GM12865 (cell line): ENCODE results near the gene ANKLE2.
"Not testable (repeated sequence)": the region's sequence is repeated elsewhere in the genome, so short reads cannot be mapped to it uniquely, and the experiment has no call there.

ENCODE experiments used
- DNase-seq: peaks from one replicate; pipeline ENCODE4 v3.0.0; 2010; ENCODE audit warnings: low read depth
- H3K4me3 ChIP-seq: 2 replicates; pipeline ENCODE4 v1.5.1; 2011; ENCODE audit warnings: mild to moderate bottlenecking, low read depth, low read length, control low read depth
- TF ChIP-seq, protein P1 (sequence below): IDR thresholded peaks from 2 replicates; pipeline ENCODE4 v1.5.1; 2011; ENCODE audit warnings: low read length, control low read depth, low read depth, inconsistent platforms; ENCODE audit not compliant: insufficient read depth; ENCODE audit errors: missing control alignments

ANKLE2 gene

DNA sequence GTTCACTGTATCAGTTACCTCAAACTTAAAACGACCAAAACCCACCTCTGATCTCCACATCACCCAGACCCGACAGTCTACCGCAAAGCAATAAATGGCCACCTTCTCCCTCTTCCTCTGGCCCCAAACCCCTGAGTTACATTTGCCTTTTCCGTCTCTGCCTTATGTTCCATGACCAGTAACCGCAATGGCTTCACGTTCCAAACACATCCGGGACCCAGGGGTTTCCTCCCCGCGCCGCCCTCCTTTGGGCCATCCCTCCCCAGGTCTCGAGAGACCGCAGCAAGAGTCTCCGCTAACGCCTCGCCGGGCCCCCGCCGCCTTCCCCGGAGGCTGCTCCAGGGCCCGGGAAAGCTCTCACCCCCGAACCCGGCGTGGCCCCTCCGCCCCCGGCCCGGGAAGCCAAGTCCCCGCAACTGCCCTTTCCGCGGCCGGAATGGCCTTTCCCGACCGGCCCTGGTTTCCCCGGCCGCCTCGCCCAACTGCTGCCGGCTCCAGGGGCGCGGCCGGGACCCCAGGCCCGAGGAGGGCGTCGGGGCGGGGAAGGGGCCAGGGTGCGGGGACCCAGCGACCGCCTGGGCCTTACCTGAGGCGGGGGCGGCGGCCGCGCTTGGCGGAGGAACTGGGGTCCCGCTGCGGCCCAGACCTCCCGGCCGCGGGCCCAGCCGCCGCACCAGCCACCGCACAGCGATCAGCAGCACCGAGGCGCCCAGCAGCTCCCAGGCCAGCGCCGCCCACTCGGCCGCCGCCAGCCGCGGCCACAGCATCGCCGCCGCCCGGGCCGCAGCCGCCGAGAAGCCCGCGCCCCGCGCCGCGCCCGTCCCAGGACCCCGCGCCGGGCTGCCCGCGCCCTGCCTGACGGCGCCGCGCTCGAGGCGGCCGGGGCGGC, at the start of gene ANKLE2:
TSS of gene ANKLE2 (minus strand) at position 801 of the 889 bp plus-strand sequence. CDS start at position 767, 34 bp downstream.
- TF ChIP-seq, protein P1, sequence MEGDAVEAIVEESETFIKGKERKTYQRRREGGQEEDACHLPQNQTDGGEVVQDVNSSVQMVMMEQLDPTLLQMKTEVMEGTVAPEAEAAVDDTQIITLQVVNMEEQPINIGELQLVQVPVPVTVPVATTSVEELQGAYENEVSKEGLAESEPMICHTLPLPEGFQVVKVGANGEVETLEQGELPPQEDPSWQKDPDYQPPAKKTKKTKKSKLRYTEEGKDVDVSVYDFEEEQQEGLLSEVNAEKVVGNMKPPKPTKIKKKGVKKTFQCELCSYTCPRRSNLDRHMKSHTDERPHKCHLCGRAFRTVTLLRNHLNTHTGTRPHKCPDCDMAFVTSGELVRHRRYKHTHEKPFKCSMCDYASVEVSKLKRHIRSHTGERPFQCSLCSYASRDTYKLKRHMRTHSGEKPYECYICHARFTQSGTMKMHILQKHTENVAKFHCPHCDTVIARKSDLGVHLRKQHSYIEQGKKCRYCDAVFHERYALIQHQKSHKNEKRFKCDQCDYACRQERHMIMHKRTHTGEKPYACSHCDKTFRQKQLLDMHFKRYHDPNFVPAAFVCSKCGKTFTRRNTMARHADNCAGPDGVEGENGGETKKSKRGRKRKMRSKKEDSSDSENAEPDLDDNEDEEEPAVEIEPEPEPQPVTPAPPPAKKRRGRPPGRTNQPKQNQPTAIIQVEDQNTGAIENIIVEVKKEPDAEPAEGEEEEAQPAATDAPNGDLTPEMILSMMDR = no peak
- DNase-seq = peak; percentile 71
- peak within 1 kb of the TSS; percentile 82 for H3K4me3 ChIP-seq

DNA sequence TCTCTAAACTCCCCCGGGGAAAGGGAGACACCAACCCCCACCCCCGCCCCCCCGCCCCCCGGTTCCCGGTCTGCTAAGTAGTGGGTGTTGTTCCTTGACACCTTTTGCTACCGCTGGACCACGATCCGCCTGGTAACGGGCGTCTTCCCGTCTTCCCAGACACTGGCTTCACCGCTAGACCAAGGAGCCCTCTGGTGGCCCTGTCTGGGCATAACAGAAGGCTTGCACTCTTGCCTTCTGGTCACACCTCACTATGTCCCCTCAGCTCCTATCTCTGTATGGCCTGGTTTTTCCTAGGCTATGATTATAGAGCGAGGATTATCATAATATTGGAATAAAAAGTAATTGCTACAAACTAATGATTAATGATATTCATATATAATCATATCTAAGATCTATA, 47.8 kb upstream of the ANKLE2 start:
- not testable (repeated sequence) for DNase-seq, H3K4me3 ChIP-seq
- TF ChIP-seq, protein P1 = peak; percentile 29

DNA sequence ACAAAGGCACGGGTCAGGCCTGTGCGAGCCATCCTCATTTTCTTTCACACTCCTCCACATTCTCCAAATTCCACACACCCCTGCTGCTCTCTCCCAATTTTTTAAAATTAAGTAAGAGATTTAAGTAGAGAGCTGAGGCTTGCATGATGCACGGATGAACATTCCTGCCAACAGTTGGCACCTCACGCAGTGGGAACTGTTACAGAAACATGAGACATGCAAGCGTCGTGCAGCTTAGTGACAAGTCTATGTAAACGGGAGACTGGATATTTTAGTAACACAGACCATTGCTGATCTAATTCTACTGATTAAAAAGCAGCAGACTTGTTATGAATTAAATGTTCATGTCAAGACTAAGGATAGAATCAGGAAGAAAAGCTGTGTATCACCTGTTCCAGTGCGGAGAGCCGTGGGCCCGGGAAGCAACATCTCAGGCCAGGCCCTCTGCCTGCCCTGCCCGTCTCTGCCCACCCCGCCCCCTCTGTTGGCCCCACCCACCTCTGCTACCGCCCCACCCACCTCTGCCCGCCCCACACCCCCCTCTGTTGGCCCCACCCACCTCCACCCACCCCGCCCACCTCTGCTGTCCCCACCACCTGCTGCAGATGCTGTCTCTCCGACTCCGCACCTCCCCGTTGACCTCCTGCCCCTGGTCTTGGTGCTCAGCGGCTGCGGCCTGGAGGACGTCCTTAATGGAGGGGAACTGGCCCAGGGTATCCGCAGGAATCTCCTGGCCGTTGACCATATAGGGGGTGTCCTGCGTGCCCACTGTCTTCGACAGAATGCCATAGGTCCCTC, 45.9 kb upstream of the ANKLE2 start:
- DNase-seq = no peak
- no peak overlapping the region for H3K4me3 ChIP-seq
- TF ChIP-seq, protein P1 = no peak

DNA sequence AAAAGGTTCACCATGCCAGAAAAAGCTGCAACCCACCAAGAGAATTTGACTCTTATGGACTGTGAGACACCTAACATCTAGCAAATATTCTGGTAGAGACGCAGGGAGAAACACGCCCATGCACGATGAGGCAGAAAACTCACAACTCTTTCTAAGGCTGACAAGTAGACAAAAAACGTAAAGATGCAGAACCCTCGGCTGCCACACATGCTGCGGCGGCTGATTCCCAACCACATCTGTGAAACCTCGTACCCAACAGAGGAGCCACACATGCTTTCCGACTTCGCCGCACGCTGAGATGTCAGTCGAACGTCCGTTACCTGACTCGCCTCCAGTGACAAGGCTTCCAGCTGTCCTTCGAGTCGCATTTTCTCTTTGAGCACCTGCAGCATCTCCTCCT, 45.2 kb upstream of the ANKLE2 start:
- no peak overlapping the region for H3K4me3 ChIP-seq
- no peak for DNase-seq
- TF ChIP-seq, protein P1 = no peak

DNA sequence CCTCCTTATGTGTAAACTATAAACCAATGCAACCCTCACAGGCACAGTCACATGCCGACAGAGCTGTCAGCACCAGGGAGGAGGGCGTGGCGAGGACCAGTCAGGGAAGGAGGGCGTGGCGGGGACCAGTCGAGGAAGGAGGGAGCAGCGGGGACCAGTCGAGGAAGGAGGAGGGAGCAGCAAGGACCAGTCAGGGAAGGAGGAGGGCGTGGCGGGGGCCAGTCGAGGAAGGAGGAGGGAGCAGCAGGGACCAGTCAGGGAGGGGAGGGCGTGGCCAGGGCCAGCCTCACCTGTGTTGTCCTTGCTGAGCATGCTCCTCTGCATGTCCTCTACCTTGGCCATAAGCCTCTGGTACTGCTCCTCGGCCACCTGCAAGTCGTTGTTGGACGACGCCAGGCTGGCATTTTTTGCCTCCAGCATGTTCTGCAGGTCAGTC, 42.8 kb upstream of the ANKLE2 start:
- no peak overlapping the region for H3K4me3 ChIP-seq
- no peak for DNase-seq
- TF ChIP-seq, protein P1 = no peak

DNA sequence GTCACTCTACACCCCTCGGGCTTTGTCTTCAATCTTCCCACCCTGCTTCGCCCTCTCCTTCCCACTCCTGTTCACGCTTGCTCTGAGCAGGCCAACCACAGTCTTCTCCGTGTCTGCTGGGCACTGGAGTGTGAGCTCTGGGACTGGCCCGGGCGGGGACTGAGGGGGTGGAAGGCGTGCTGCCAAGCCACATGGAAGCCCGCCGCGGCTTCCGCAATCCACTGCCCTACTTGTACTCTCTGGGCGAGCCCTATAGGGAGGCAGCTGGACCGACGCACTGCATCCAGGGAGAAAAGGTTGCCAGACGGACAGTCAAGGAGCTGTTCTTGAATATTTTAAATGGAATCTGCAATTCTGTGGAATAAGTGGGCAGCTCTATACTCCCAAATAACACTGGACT, 42.3 kb upstream of the ANKLE2 start:
- TF ChIP-seq, protein P1 = no peak
- DNase-seq = no peak
- H3K4me3 ChIP-seq = no peak overlapping the region
